ENCODE results near the gene KLHL36.

The KLHL36 gene

GRCh38 chr16:84647828-84648594 lies at the start of gene KLHL36:
Gene KLHL36 (plus strand): TSS chr16:84648511. CDS start chr16:84650868, 2,357 bp downstream.
- DNase-seq (ENCODE audit: low read depth, low spot score): peak; percentile 77

- peak; percentile 89 for DNase-seq (ENCODE audit: low read depth, low spot score)
Measured at GRCh38 chr16:84599521-84600202, 48.6 kb upstream of the KLHL36 start.

GRCh38 chr16:84600343-84601229 lies 47.7 kb upstream of the KLHL36 start:
- peak; percentile 37 for DNase-seq (ENCODE audit: low read depth, low spot score)

GRCh38 chr16:84603140-84603816 lies 45.0 kb upstream of the KLHL36 start:
- peak; percentile 97 for DNase-seq (ENCODE audit: low read depth, low spot score)

- DNase-seq (ENCODE audit: low read depth, low spot score): no peak
Measured at GRCh38 chr16:84603940-84604339, 44.4 kb upstream of the KLHL36 start.

- no peak for DNase-seq (ENCODE audit: low read depth, low spot score)
Measured at GRCh38 chr16:84604477-84605013, 43.8 kb upstream of the KLHL36 start.

GRCh38 chr16:84605339-84605848 lies 42.9 kb upstream of the KLHL36 start:
- peak; percentile 47 for DNase-seq (ENCODE audit: low read depth, low spot score)

GRCh38 chr16:84606081-84606875 lies 42.0 kb upstream of the KLHL36 start:
- DNase-seq (ENCODE audit: low read depth, low spot score): no peak

- no peak for DNase-seq (ENCODE audit: low read depth, low spot score)
Measured at GRCh38 chr16:84607061-84607460, 41.2 kb upstream of the KLHL36 start.

GRCh38 chr16:84607694-84608093 lies 40.6 kb upstream of the KLHL36 start:
- DNase-seq (ENCODE audit: low read depth, low spot score): no peak

- no peak for DNase-seq (ENCODE audit: low read depth, low spot score)
Measured at GRCh38 chr16:84608282-84608681, 40.0 kb upstream of the KLHL36 start.

GRCh38 chr16:84609563-84610177 lies 38.6 kb upstream of the KLHL36 start:
- no peak for DNase-seq (ENCODE audit: low read depth, low spot score)

GRCh38 chr16:84610376-84610775 lies 37.9 kb upstream of the KLHL36 start:
- DNase-seq (ENCODE audit: low read depth, low spot score): no peak

GRCh38 chr16:84611041-84611440 lies 37.3 kb upstream of the KLHL36 start:
- peak; percentile 69 for DNase-seq (ENCODE audit: low read depth, low spot score)

- DNase-seq (ENCODE audit: low read depth, low spot score): no peak
Measured at GRCh38 chr16:84612686-84613085, 35.6 kb upstream of the KLHL36 start.

- DNase-seq (ENCODE audit: low read depth, low spot score): no peak
Measured at GRCh38 chr16:84613408-84614072, 34.8 kb upstream of the KLHL36 start.

- DNase-seq (ENCODE audit: low read depth, low spot score): no peak
Measured at GRCh38 chr16:84614073-84614459, 34.2 kb upstream of the KLHL36 start.

- no peak for DNase-seq (ENCODE audit: low read depth, low spot score)
Measured at GRCh38 chr16:84614623-84614967, 33.7 kb upstream of the KLHL36 start.
